GM12878 (cell line): ENCODE measurements around the gene ATXN1.

Experiments
- CTCF ChIP-seq, 3 experiments: IDR thresholded peaks in 2 of 3; conservative IDR thresholded peaks in 1 of 3; 2 replicates each; pipeline ENCODE4 v1.5.1; 2011; ENCODE audit warnings: low read depth in 3 of 3, low read length in 3 of 3, mild to moderate bottlenecking in 3 of 3, control low read depth in 2 of 3, moderate library complexity in 2 of 3, inconsistent platforms in 1 of 3, mixed read lengths in 1 of 3; ENCODE audit not compliant: control insufficient read depth in 2 of 3, insufficient read depth in 1 of 3; ENCODE audit errors: extremely low read depth in 1 of 3
- POLR2A ChIP-seq: IDR thresholded peaks from 2 replicates; pipeline ENCODE4 v1.6.1; 2011; ENCODE audit warnings: low read depth, mild to moderate bottlenecking, low read length
- POLR2AphosphoS5 ChIP-seq: IDR thresholded peaks from 2 replicates; pipeline ENCODE4 v1.6.1; 2011; ENCODE audit warnings: mild to moderate bottlenecking, low read length, inconsistent platforms
- SRF ChIP-seq, 2 experiments: IDR thresholded peaks; 2 replicates each; pipeline ENCODE4 v1.6.1; 2011; ENCODE audit warnings: low read depth in 2 of 2, low read length in 2 of 2, mild to moderate bottlenecking in 1 of 2, moderate library complexity in 1 of 2
- ZSCAN29 ChIP-seq: fragments of 450-650 bp; IDR thresholded peaks from 2 replicates; pipeline ENCODE4 v1.6.1; 2017; ENCODE audit warnings: mild to moderate bottlenecking, moderate library complexity

- TF ChIP-seq POLR2A (no peak), POLR2AphosphoS5 (no peak), ZSCAN29 (no peak), CTCF (IDR thresholded peaks at IDR 0.05 in 2 of 3, conservative IDR thresholded peaks at IDR 0.05 in 1 of 3; ENCODE audit: control insufficient read depth in 2 of 3, extremely low read depth in 1 of 3, insufficient read depth in 1 of 3, low read depth in 3 of 3, low read length in 3 of 3) (no peak), SRF (IDR thresholded peaks at IDR 0.05; ENCODE audit: low read depth in 2 of 2, low read length in 2 of 2) (no peak)
These were observed 21.9 kb downstream of the ATXN1 start for GRCh38 chr6:16739329-16739801.
